HCT116 (cell line): ENCODE measurements around the gene IFNL2. TPM values are rescaled to one million over a fixed set of nuclear protein-coding genes. Genes with fewer than 3 reads are reported as not detected.

Source experiments
- ATAC-seq: fragments of 200-7000 bp; cut with Tn5 transposase; 2 replicates; pipeline ENCODE4 v1.9.1; 2020; ENCODE audit warnings: mild to moderate bottlenecking, moderate library complexity
- BruUV-seq: library from RNA; stranded (reverse); fragments of 400-500 nt; replicated peaks from 2 replicates; lab custom pipeline; 2021; lab: Mats Ljungman, UMichigan
- CTCF ChIA-PET: fragments of 300-600 bp; sonication (Branson Sonifier 250); formaldehyde crosslinking; loops from one replicate; lab custom pipeline; 2021; ENCODE audit warnings: antibody characterized with exemption; lab: Charles Lee
- POLR2A ChIA-PET: fragments of 300-600, 350-600 bp; sonication (Branson Sonifier 250); formaldehyde crosslinking; loops from one replicate; lab custom pipeline; 2021; ENCODE audit warnings: antibody characterized with exemption; lab: Charles Lee
- RAD21 ChIA-PET, 2 experiments: fragments of 300-600 bp; sonication (Branson Sonifier 250); formaldehyde crosslinking; loops; one replicate each; lab custom pipeline; 2023; ENCODE audit warnings: low total read pairs in 2 of 2; ENCODE audit not compliant: uncharacterized antibody in 2 of 2, unreplicated experiment in 2 of 2, low non-redundant PET in 1 of 2; lab: Charles Lee
- DNase-seq: peaks from one replicate; pipeline ENCODE4 v3.0.0-alpha.2; 2010; ENCODE audit warnings: low read depth, low spot score
- H2AFZ ChIP-seq: fragments of 200-600 bp; shearing (Covaris generic), sonication (generic); 2 replicates; pipeline ENCODE4 v1.6.1; 2017; ENCODE audit warnings: low read depth, mixed run types, mixed read lengths, antibody characterized with exemption, low read length; ENCODE audit not compliant: poor library complexity, severe bottlenecking
- H3K27ac ChIP-seq: 2 replicates; pipeline ENCODE4 v1.5.1; 2012; ENCODE audit warnings: low read depth, low read length
- H3K27me3 ChIP-seq: fragments of 200-600 bp; sonication (generic); 2 replicates; pipeline ENCODE4 v1.6.1; 2016; ENCODE audit warnings: mixed run types, low read length, mixed read lengths; ENCODE audit not compliant: insufficient read depth
- H3K36me3 ChIP-seq, 2 experiments: fragments of 200-500 bp in 1 of 2; fragments of 200-600 bp in 1 of 2; sonication (Bioruptor generic) in 1 of 2; sonication (generic) in 1 of 2; 2 replicates each; pipeline versions ENCODE4 v1.5.1 to v1.6.1; 2014 to 2016; ENCODE audit warnings: low read length in 2 of 2, inconsistent platforms in 1 of 2, mixed read lengths in 1 of 2, mixed run types in 1 of 2; ENCODE audit not compliant: insufficient read depth in 2 of 2, control insufficient read depth in 1 of 2
- H3K4me1 ChIP-seq, 2 experiments: fragments of 200-600 bp in 1 of 2; sonication (generic) in 1 of 2; 2 replicates each; pipeline versions ENCODE4 v1.5.1 to v1.6.1; 2012 to 2017; ENCODE audit warnings: low read length in 2 of 2, inconsistent platforms in 1 of 2, mild to moderate bottlenecking in 1 of 2, mixed read lengths in 1 of 2, mixed run types in 1 of 2, moderate library complexity in 1 of 2; ENCODE audit not compliant: insufficient read depth in 2 of 2, control insufficient read depth in 1 of 2
- H3K4me2 ChIP-seq: fragments of 200-600 bp; sonication (generic); 2 replicates; pipeline ENCODE4 v1.6.1; 2017; ENCODE audit warnings: mixed run types, low read length, mixed read lengths
- H3K4me3 ChIP-seq, 2 experiments: fragments of 200-600 bp in 1 of 2; sonication (generic) in 1 of 2; replicated peaks in 1 of 2; 2 replicates each; pipeline ENCODE4 v1.5.1; 2011 to 2016; ENCODE audit warnings: low read length in 2 of 2, control low read depth in 1 of 2, low read depth in 1 of 2, mild to moderate bottlenecking in 1 of 2, mixed read lengths in 1 of 2, mixed run types in 1 of 2
- H3K79me2 ChIP-seq: fragments of 200-600 bp; sonication (generic); 2 replicates; pipeline ENCODE4 v1.6.1; 2017; ENCODE audit warnings: mild to moderate bottlenecking, mixed run types, low read length, moderate library complexity, mixed read lengths; ENCODE audit not compliant: insufficient read depth
- H3K9ac ChIP-seq: fragments of 200-600 bp; sonication (generic); 2 replicates; pipeline ENCODE4 v1.6.1; 2016; ENCODE audit warnings: low read length, mixed read lengths
- H3K9me2 ChIP-seq: fragments of 200-600 bp; sonication (generic), shearing (Covaris generic); 2 replicates; pipeline ENCODE4 v1.6.1; 2017; ENCODE audit warnings: mixed run types, mild to moderate bottlenecking, moderate library complexity; ENCODE audit not compliant: insufficient read depth
- H3K9me3 ChIP-seq, 2 experiments: fragments of 200-500 bp in 1 of 2; fragments of 200-600 bp in 1 of 2; sonication (Bioruptor generic) in 1 of 2; sonication (generic) in 1 of 2; 2 replicates each; pipeline ENCODE4 v1.6.1; 2014 to 2017; ENCODE audit warnings: low read length in 2 of 2, mixed read lengths in 2 of 2, inconsistent platforms in 1 of 2, low read depth in 1 of 2, mild to moderate bottlenecking in 1 of 2, mixed run types in 1 of 2, moderate library complexity in 1 of 2; ENCODE audit not compliant: control insufficient read depth in 1 of 2, insufficient read depth in 1 of 2
- H4K20me1 ChIP-seq: fragments of 200-600 bp; sonication (generic), shearing (Covaris generic); 2 replicates; pipeline ENCODE4 v1.6.1; 2017; ENCODE audit warnings: mixed run types, mild to moderate bottlenecking, moderate library complexity; ENCODE audit not compliant: insufficient read depth
- CBX3 ChIP-seq: IDR thresholded peaks from 2 replicates; pipeline ENCODE4 v1.6.1; 2012; ENCODE audit warnings: low read depth
- CEBPB ChIP-seq: IDR thresholded peaks from 2 replicates; pipeline ENCODE4 v1.6.1; 2012; ENCODE audit warnings: low read depth
- EZH2phosphoT487 ChIP-seq: fragments of 200-600 bp; IDR thresholded peaks from 2 replicates; pipeline ENCODE4 v1.6.1; 2018; ENCODE audit warnings: antibody characterized with exemption, borderline replicate concordance
- FOSL1 ChIP-seq: IDR thresholded peaks from 2 replicates; pipeline ENCODE4 v1.6.1; 2012; ENCODE audit warnings: low read depth
- MAX ChIP-seq: IDR thresholded peaks from 2 replicates; pipeline ENCODE4 v1.6.1; 2012
- POLR2A ChIP-seq: IDR thresholded peaks from 2 replicates; pipeline ENCODE4 v1.7.0; 2011; ENCODE audit warnings: borderline replicate concordance; ENCODE audit not compliant: insufficient read depth, insufficient read length; ENCODE audit errors: extremely low read depth
- POLR2AphosphoS5 ChIP-seq: IDR thresholded peaks from 2 replicates; pipeline ENCODE4 v1.6.1; 2011; ENCODE audit warnings: mild to moderate bottlenecking, low read depth, low read length, moderate library complexity
- RAD21 ChIP-seq: IDR thresholded peaks from 2 replicates; pipeline ENCODE4 v1.6.1; 2012; ENCODE audit warnings: low read depth, mild to moderate bottlenecking
- SP1 ChIP-seq: IDR thresholded peaks from 2 replicates; pipeline ENCODE4 v1.6.1; 2012; ENCODE audit warnings: low read depth
- YY1 ChIP-seq: IDR thresholded peaks from 2 replicates; pipeline ENCODE4 v1.6.1; 2011; ENCODE audit warnings: low read length, low read depth, moderate library complexity, mild to moderate bottlenecking; ENCODE audit not compliant: insufficient replicate concordance; ENCODE audit errors: extremely low read depth
- ZBTB33 ChIP-seq: IDR thresholded peaks from 2 replicates; pipeline ENCODE4 v1.6.1; 2011; ENCODE audit warnings: mild to moderate bottlenecking, low read length, moderate library complexity; ENCODE audit not compliant: insufficient replicate concordance; ENCODE audit errors: extremely low read depth
- ZNF274 ChIP-seq: fragments of 200-500 bp; sonication (Bioruptor generic); IDR thresholded peaks from 2 replicates; pipeline ENCODE4 v1.6.1; 2014; ENCODE audit warnings: mild to moderate bottlenecking, low read depth, low read length, inconsistent platforms
- intact Hi-C: fragments of 100-400 bp; cut with micrococcal nuclease; formaldehyde crosslinking; loops from 2 replicates; pipeline ENCODE4 v1.10.0; 2022
- total RNA-seq: library from RNA; stranded (reverse); gene quantifications from one replicate; pipeline ENCODE4 v1.2.1, GENCODE V29; 2021; ENCODE audit not compliant: unreplicated experiment

Gene IFNL2
- total RNA-seq, 1 experiment from 2014 or later = not detected

GRCh38 chr19:39310558-39311311 is 42.5 kb downstream of the IFNL2 start:
- POLR2A ChIA-PET = no interaction called here

More at GRCh38 chr19:39310558-39311311, 42.5 kb downstream of the IFNL2 start:
- Histone ChIP-seq H3K36me3 (peaks cover 3 to 13% of the 10 kb centered on the region in 2 experiments), H3K4me3 (no peak overlapping the region), H3K4me2 (no peak overlapping the region), H4K20me1 (no peaks in the 10 kb centered on the region), H3K9ac (no peak overlapping the region), H3K27ac (no peak overlapping the region), H3K9me2 (no peaks in the 10 kb centered on the region), H3K79me2 (peaks cover 21% of the 10 kb centered on the region), H2AFZ (no peak overlapping the region), H3K27me3 (no peaks in the 10 kb centered on the region), H3K4me1 (no peaks in the 10 kb centered on the region), H3K9me3 (no peaks in the 10 kb centered on the region)
- TF ChIP-seq POLR2AphosphoS5 = no peak
- no peak for TF ChIP-seq POLR2A
- TF ChIP-seq ZBTB33 = no peak
- no peak for TF ChIP-seq CEBPB
- no peak for TF ChIP-seq ZNF274
- TF ChIP-seq EZH2phosphoT487 = no peak
- TF ChIP-seq SP1 = no peak
- TF ChIP-seq RAD21 = no peak
- no peak for TF ChIP-seq FOSL1
- TF ChIP-seq YY1 = no peak
- TF ChIP-seq MAX = no peak
- TF ChIP-seq CBX3 = no peak
- ATAC-seq = peak; percentile 48; the same call in 1 of the 2 replicates
- intact Hi-C loops = no loop called here
- DNase-seq = no peak
- ChIA-PET RAD21 (no interaction called here), CTCF (no interaction called here)
- no TSS peak for BruUV-seq
